Kidney epithelial cell (primary cell): ENCODE results near the gene PICALM. TPM values are rescaled to one million over a fixed set of nuclear protein-coding genes. Genes with fewer than 3 reads are reported as not detected.

ENCODE experiments used
- DNase-seq: peaks from one replicate; pipeline ENCODE4 v3.0.0-alpha.2; 2010; ENCODE audit warnings: low read depth
- H3K27me3 ChIP-seq: 2 replicates; pipeline ENCODE4 v1.6.0; 2011; ENCODE audit warnings: low read length; ENCODE audit not compliant: control insufficient read depth, insufficient read depth
- H3K36me3 ChIP-seq: 2 replicates; pipeline ENCODE4 v1.5.1; 2011; ENCODE audit warnings: low read length; ENCODE audit not compliant: control insufficient read depth, insufficient read depth
- H3K4me3 ChIP-seq: 2 replicates; pipeline ENCODE4 v1.5.1; 2011; ENCODE audit warnings: low read depth, mild to moderate bottlenecking, control low read depth, low read length
- CTCF ChIP-seq: IDR thresholded peaks from 2 replicates; pipeline ENCODE4 v1.5.1; 2011; ENCODE audit warnings: mild to moderate bottlenecking, moderate library complexity, low read length, control low read depth, inconsistent platforms; ENCODE audit not compliant: insufficient read depth, poor library complexity, severe bottlenecking
- total RNA-seq: library from RNA; depleted of rRNA; stranded (reverse); fragments of >200 nt; gene quantifications from 2 replicates; pipeline ENCODE4 v1.2.3, GENCODE V29; 2015

PICALM gene
- total RNA-seq, 1 donor from 2014 or later: 294 TPM

- no peak for TF ChIP-seq CTCF
- DNase-seq: no peak
- Histone ChIP-seq H3K36me3 (no peaks in the 10 kb centered on the region), H3K4me3 (no peak overlapping the region), H3K27me3 (no peaks in the 10 kb centered on the region)
Observed at GRCh38 chr11:86035164-86035563, 33.7 kb downstream of the PICALM start.

GRCh38 chr11:86034710-86035109 lies 34.2 kb downstream of the PICALM start:
- TF ChIP-seq CTCF: no peak
- H3K4me3 ChIP-seq: no peak overlapping the region
- DNase-seq: no peak
- H3K36me3 ChIP-seq: no peaks in the 10 kb centered on the region
- no peaks in the 10 kb centered on the region for H3K27me3 ChIP-seq

- no peaks in the 10 kb centered on the region for H3K36me3 ChIP-seq
Observed at GRCh38 chr11:86021377-86021776, 47.5 kb downstream of the PICALM start.

GRCh38 chr11:86018249-86018648 lies 50.6 kb downstream of the PICALM start:
- no peak for TF ChIP-seq CTCF
- Histone ChIP-seq H3K27me3 (no peaks in the 10 kb centered on the region), H3K4me3 (no peak overlapping the region), H3K36me3 (no peaks in the 10 kb centered on the region)
- DNase-seq: no peak

More at GRCh38 chr11:86021377-86021776, 47.5 kb downstream of the PICALM start:
- Histone ChIP-seq H3K4me3 (no peak overlapping the region), H3K27me3 (no peaks in the 10 kb centered on the region)
- no peak for DNase-seq
- no peak for TF ChIP-seq CTCF

GRCh38 chr11:86016451-86016850 lies 52.4 kb downstream of the PICALM start:
- TF ChIP-seq CTCF: no peak
- no peaks in the 10 kb centered on the region for H3K27me3 ChIP-seq
- peaks cover 2% of the 10 kb centered on the region for H3K36me3 ChIP-seq
- no peak for DNase-seq
- no peak overlapping the region for H3K4me3 ChIP-seq

GRCh38 chr11:86015699-86016098 lies 53.2 kb downstream of the PICALM start:
- no peaks in the 10 kb centered on the region for H3K27me3 ChIP-seq
- DNase-seq: no peak
- no peak overlapping the region for H3K4me3 ChIP-seq
- peaks cover 2% of the 10 kb centered on the region for H3K36me3 ChIP-seq
- no peak for TF ChIP-seq CTCF
